Endothelial cell of umbilical vein (primary cell): ENCODE data around the gene MRPL14. TPM values are rescaled to one million over a fixed set of nuclear protein-coding genes. Genes with fewer than 3 reads are reported as not detected.

Experiments
- BruUV-seq: library from RNA; stranded (reverse); fragments of 400-500 nt; replicated peaks from 2 replicates; lab custom pipeline; 2021; lab: Mats Ljungman, UMichigan
- CTCF ChIA-PET: fragments of 300-600, 350-600 bp; sonication (Branson Sonifier 250); formaldehyde crosslinking; loops from one replicate; lab custom pipeline; 2021; ENCODE audit warnings: antibody characterized with exemption, inconsistent platforms; lab: Charles Lee
- POLR2A ChIA-PET: fragments of 300-600, 350-600 bp; sonication (Branson Sonifier 250); formaldehyde crosslinking; loops from one replicate; lab custom pipeline; 2021; ENCODE audit warnings: antibody characterized with exemption, inconsistent platforms; lab: Charles Lee
- DNase-seq: peaks from one replicate; pipeline ENCODE4 v3.0.0-alpha.2; 2011; ENCODE audit warnings: low read depth, low spot score
- FAIRE-seq: peaks from 2 replicates; lab custom pipeline; 2011; peaks lifted over from hg19 to GRCh38; lab: Jason Lieb, UNC
- H2AFZ ChIP-seq: 2 replicates; pipeline ENCODE4 v1.6.0; 2012; ENCODE audit warnings: low read depth, low read length, control low read depth, inconsistent platforms
- H3K27ac ChIP-seq: 2 replicates; pipeline ENCODE4 v1.5.1; 2011; ENCODE audit warnings: low read depth, mild to moderate bottlenecking, control low read depth, low read length, moderate library complexity; ENCODE audit not compliant: insufficient read depth
- H3K27me3 ChIP-seq, 2 experiments: 2 replicates each; pipeline versions ENCODE4 v1.6.0 to v1.6.1; 2011; ENCODE audit warnings: low read length in 2 of 2, mixed read lengths in 1 of 2; ENCODE audit not compliant: control insufficient read depth in 2 of 2, insufficient read depth in 2 of 2
- H3K36me3 ChIP-seq, 2 experiments: 2 replicates in 1 of 2; 3 replicates in 1 of 2; pipeline ENCODE4 v1.5.1; 2011; ENCODE audit warnings: low read length in 2 of 2, mild to moderate bottlenecking in 1 of 2, moderate library complexity in 1 of 2; ENCODE audit not compliant: control insufficient read depth in 2 of 2, insufficient read depth in 2 of 2; ENCODE audit errors: extremely low read depth in 1 of 2
- H3K4me1 ChIP-seq: 3 replicates; pipeline ENCODE4 v1.5.1; 2011; ENCODE audit warnings: mild to moderate bottlenecking, low read length; ENCODE audit not compliant: control insufficient read depth, insufficient read depth; ENCODE audit errors: extremely low read depth
- H3K4me2 ChIP-seq: 2 replicates; pipeline ENCODE4 v1.6.1; 2011; ENCODE audit warnings: low read length, control low read depth, mixed read lengths; ENCODE audit not compliant: insufficient read depth
- H3K4me3 ChIP-seq, 3 experiments: fragments of 200-600 bp in 1 of 3; sonication (generic), shearing (Covaris generic) in 1 of 3; replicated peaks in 1 of 3; 2 replicates each; pipeline ENCODE4 v1.5.1; 2011 to 2016; ENCODE audit warnings: control low read depth in 3 of 3, low read length in 3 of 3, mild to moderate bottlenecking in 2 of 3, inconsistent platforms in 1 of 3, low read depth in 1 of 3, moderate library complexity in 1 of 3; ENCODE audit not compliant: insufficient read depth in 1 of 3
- H3K79me2 ChIP-seq: 2 replicates; pipeline ENCODE4 v1.6.0; 2012; ENCODE audit warnings: low read length, inconsistent platforms; ENCODE audit not compliant: control insufficient read depth, insufficient read depth
- H3K9ac ChIP-seq: replicated peaks from 2 replicates; pipeline ENCODE3; 2011; ENCODE audit warnings: low read length, control low read depth; ENCODE audit not compliant: insufficient read depth; ENCODE audit errors: extremely low read depth
- H3K9me1 ChIP-seq: replicated peaks from 3 replicates; pipeline ENCODE4 v1.6.0; 2011; ENCODE audit warnings: mild to moderate bottlenecking, low read length; ENCODE audit not compliant: control insufficient read depth, insufficient read depth; ENCODE audit errors: extremely low read depth
- H3K9me3 ChIP-seq: replicated peaks from 2 replicates; pipeline ENCODE4 v1.5.1; 2012; ENCODE audit warnings: low read length, inconsistent platforms; ENCODE audit not compliant: control insufficient read depth, insufficient read depth
- H4K20me1 ChIP-seq: replicated peaks from 2 replicates; pipeline ENCODE3; 2011; ENCODE audit warnings: mild to moderate bottlenecking, low read length; ENCODE audit not compliant: control insufficient read depth, insufficient read depth; ENCODE audit errors: extremely low read depth
- EZH2 ChIP-seq: IDR thresholded peaks from 2 replicates; pipeline ENCODE4 v1.6.1; 2012; ENCODE audit warnings: borderline replicate concordance, low read depth, mild to moderate bottlenecking, moderate library complexity, low read length, inconsistent platforms; ENCODE audit not compliant: severe bottlenecking
- FOS ChIP-seq: IDR thresholded peaks from 2 replicates; pipeline ENCODE4 v1.6.1; 2011; ENCODE audit warnings: mild to moderate bottlenecking, low read length, moderate library complexity, borderline replicate concordance; ENCODE audit not compliant: insufficient read depth
- GATA2 ChIP-seq: IDR thresholded peaks from 2 replicates; pipeline ENCODE4 v1.7.0; 2011; ENCODE audit warnings: low read depth, mild to moderate bottlenecking, moderate library complexity, mixed read lengths, low read length; ENCODE audit not compliant: insufficient read length, insufficient read depth
- JUN ChIP-seq: IDR thresholded peaks from 2 replicates; pipeline ENCODE4 v1.6.1; 2011; ENCODE audit warnings: borderline replicate concordance, low read depth; ENCODE audit not compliant: insufficient read length, insufficient read depth
- MAX ChIP-seq: IDR thresholded peaks from 2 replicates; pipeline ENCODE4 v1.6.1; 2011; ENCODE audit not compliant: insufficient read depth, insufficient read length
- MYC ChIP-seq: IDR thresholded peaks from one replicate; pipeline ENCODE4 v1.6.1; 2011; ENCODE audit warnings: mild to moderate bottlenecking, low read depth, low read length
- POLR2A ChIP-seq: IDR thresholded peaks from 2 replicates; pipeline ENCODE4 v1.6.1; 2012; ENCODE audit warnings: low read depth, mild to moderate bottlenecking, control low read depth, low read length
- POLR2AphosphoS5 ChIP-seq: IDR thresholded peaks from 2 replicates; pipeline ENCODE4 v1.6.1; 2012; ENCODE audit warnings: low read depth, mild to moderate bottlenecking, control low read depth, low read length, moderate library complexity; ENCODE audit not compliant: insufficient read depth
- dilution Hi-C: fragments of 300-500 bp; cut with MboI; formaldehyde crosslinking; loops from one replicate; pipeline ENCODE4 v1.15.0; 2019; ENCODE audit warnings: low sequenced_read_pairs; ENCODE audit not compliant: extremely low pct_ligation_motif_present
- intact Hi-C: fragments of 100-400 bp; cut with micrococcal nuclease; formaldehyde crosslinking; loops from one replicate; pipeline ENCODE4 v1.10.0; 2022
- polyA plus RNA-seq, 4 experiments: library from polyadenylated mRNA; depleted of rRNA in 3 of 4; stranded (reverse) in 3 of 4; unstranded in 1 of 4; fragments of >200 nt; gene quantifications; 2 replicates each; pipeline versions ENCODE4 v1.2.1 to v1.2.3, GENCODE V29; 2011 to 2012; ENCODE audit warnings: missing spikeins in 1 of 4
- total RNA-seq: library from RNA; stranded (reverse); gene quantifications from 2 replicates; pipeline ENCODE4 v1.2.3, GENCODE V29; 2021
- TF ChIP-seq, protein P1 (sequence below), 2 donors: IDR thresholded peaks; 1 replicate in 1 of 2; 2 replicates in 1 of 2; pipeline ENCODE4 v1.5.1; 2011; ENCODE audit warnings: low read length in 2 of 2, mild to moderate bottlenecking in 2 of 2, moderate library complexity in 2 of 2, control low read depth in 1 of 2, inconsistent platforms in 1 of 2, low read depth in 1 of 2; ENCODE audit not compliant: insufficient read depth in 1 of 2; ENCODE audit errors: extremely low read depth in 1 of 2

MRPL14 gene
- total and polyA plus RNA-seq, 2 donors (not counting 3 experiments of a cell fraction or from before 2014, with no cell fraction given), result 68.1 to 103 TPM

GRCh38 chr6:44110966-44111365, 16.3 kb downstream of the MRPL14 start:
- H3K27me3 ChIP-seq, result no peaks in the 10 kb centered on the region
- ChIA-PET CTCF (interaction anchor here (1.2 to 4.0 kb wide), 4 partner anchors 10 to 39 kb away, joined by 3 to 28 read pairs (median 15); no protein-coding TSS in a partner anchor), POLR2A (no interaction called here)
- no peaks in the 10 kb centered on the region for H4K20me1 ChIP-seq
- intact Hi-C loops (no loop called here), dilution Hi-C loops (no loop called here)
- no peak overlapping the region for H3K4me3 ChIP-seq
- no peak for DNase-seq
- no TSS peak for BruUV-seq
- peaks cover 8% of the 10 kb centered on the region for H3K79me2 ChIP-seq
- H3K9me3 ChIP-seq, result no peaks in the 10 kb centered on the region
- TF ChIP-seq POLR2A (no peak), MYC (no peak), FOS (no peak), EZH2 (no peak), JUN (no peak), POLR2AphosphoS5 (no peak), GATA2 (no peak), MAX (no peak)
- TF ChIP-seq, protein P1, sequence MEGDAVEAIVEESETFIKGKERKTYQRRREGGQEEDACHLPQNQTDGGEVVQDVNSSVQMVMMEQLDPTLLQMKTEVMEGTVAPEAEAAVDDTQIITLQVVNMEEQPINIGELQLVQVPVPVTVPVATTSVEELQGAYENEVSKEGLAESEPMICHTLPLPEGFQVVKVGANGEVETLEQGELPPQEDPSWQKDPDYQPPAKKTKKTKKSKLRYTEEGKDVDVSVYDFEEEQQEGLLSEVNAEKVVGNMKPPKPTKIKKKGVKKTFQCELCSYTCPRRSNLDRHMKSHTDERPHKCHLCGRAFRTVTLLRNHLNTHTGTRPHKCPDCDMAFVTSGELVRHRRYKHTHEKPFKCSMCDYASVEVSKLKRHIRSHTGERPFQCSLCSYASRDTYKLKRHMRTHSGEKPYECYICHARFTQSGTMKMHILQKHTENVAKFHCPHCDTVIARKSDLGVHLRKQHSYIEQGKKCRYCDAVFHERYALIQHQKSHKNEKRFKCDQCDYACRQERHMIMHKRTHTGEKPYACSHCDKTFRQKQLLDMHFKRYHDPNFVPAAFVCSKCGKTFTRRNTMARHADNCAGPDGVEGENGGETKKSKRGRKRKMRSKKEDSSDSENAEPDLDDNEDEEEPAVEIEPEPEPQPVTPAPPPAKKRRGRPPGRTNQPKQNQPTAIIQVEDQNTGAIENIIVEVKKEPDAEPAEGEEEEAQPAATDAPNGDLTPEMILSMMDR (IDR thresholded peaks at IDR 0.05; ENCODE audit: extremely low read depth in 1 of 2, insufficient read depth in 1 of 2, low read depth in 1 of 2, low read length in 2 of 2), result no peak
- H3K36me3 ChIP-seq, result peaks cover 5 to 27% of the 10 kb centered on the region in 2 experiments
- H3K27ac ChIP-seq, result no peak overlapping the region
- H3K9ac ChIP-seq, result no peak overlapping the region
- no peak overlapping the region for H2AFZ ChIP-seq
- H3K4me2 ChIP-seq, result no peak overlapping the region
- no peaks in the 10 kb centered on the region for H3K9me1 ChIP-seq
- peaks cover 21% of the 10 kb centered on the region for H3K4me1 ChIP-seq
- FAIRE-seq, result no peak
